ENCODE data around the gene CDC42EP5.

- TF ChIP-seq TAF1 (conservative IDR thresholded peaks at IDR 0.05) (no peak), REST (IDR thresholded peaks at IDR 0.05) (no peak), CTCF (IDR thresholded peaks at IDR 0.05; ENCODE audit: low read depth, low read length, missing input control) (no peak), ZBTB33 (IDR thresholded peaks at IDR 0.05) (no peak), RXRA (IDR thresholded peaks at IDR 0.05) (no peak)
Observed at GRCh38 chr19:54451331-54451871, 21.7 kb downstream of the CDC42EP5 start.
